NCI-H2171 (cell line): ENCODE measurements around the gene RXRA.
A peak's percentile ranks its signal among the peaks of the same experiment; 100 is the strongest.

Experiments used
- DNase-seq: peaks from one replicate; lab custom pipeline; 2025; lab: John Stamatoyannopoulos, UW

Gene RXRA

DNA sequence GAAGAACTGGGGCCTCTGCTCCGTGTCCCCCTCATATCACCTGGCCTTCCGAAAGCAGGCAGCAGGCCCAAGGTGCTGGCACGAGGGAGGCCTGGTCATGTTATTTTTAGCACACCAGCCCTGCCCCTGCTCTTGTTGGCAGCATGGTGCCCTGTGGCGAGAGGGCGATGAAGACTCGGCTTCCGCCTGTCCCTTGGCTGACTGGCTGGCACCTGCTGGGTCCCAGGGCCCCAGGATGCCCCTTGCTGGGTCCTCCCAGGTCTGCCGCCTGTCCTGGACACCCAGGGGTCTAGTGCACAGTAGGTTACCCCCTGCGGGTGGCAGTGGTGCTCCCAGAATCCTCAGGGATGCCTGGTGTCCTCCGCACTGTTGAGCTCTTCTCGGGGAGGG lies 77.0 kb downstream of the RXRA start:
- no peak for DNase-seq

DNA sequence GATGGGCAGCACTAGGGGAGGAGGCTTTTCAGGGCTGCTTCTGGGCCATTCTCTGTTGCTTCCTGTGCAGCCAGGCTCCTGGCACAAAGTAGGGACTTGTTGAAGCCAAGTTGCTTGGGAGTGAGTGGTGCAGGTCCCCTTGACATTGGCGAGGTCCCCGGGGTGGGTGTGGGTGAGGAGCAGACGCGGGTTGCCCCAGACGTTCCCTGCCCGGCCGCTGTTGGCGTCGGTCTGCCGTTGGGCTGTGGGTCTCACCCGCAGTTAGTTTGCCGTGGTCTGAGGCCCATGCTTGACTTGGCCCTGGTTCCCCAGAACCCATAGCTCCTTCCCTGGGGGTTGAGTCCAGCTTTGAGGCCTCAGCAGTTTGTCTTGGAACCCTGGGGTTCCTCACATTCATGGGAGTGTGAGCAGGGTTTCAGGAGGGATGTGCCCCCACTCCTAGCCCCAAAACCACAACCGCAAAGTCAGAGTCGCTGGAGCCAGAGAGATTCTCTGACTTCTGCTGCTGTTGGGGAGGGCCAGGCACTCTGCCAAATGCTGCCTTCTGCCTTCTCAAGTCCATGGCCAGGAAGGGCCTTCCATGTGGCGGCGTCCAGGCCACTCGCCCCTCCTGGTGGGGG lies 77.5 kb downstream of the RXRA start:
- no peak for DNase-seq

GRCh38 chr9:134404376-134405358 lies 78.4 kb downstream of the RXRA start:
- no peak for DNase-seq

DNA sequence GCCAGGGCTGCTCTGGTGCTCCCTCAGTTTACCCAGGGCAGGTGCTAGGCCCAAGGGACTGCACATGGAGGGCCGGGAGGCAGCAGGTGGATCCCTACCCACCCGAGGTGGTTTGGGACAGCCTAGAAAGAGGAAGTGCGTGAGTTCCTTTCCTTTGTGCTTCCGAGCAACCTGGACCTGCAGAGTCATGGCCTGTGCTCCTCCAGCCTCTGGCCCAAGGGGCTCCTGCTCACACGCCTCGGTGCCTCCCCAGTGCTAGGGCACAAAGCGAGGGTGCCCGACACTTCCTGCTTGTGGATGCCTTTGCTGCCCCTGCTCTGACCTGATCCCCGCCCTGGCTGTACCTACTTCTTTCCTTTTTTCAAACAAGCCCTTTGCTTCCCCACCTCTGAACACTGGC lies 79.3 kb downstream of the RXRA start:
- DNase-seq: no peak

GRCh38 chr9:134406366-134407120 lies 80.3 kb downstream of the RXRA start:
- no peak for DNase-seq

GRCh38 chr9:134407121-134407779 lies 81.0 kb downstream of the RXRA start:
- DNase-seq: peak; percentile 83

DNA sequence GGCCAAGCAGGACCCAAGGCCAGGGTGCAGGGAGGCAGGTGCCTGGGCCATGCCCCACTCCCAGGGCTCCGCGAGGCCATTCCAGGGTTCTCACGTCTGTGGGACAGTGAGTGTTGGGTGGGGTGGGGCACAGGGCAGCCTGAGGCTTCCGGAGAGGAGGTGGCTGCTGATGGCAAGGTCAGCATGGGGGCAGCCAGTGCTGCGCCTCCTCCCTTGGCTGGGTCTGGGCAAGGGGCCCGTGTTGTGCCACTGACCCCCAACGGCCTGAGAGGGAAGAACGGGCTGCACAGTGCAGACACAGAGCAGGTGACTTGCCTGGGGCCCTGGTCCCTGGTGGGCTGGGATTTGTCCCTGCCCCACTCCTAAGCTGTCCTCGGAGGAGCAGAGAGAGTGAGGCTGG lies 82.1 kb downstream of the RXRA start:
- DNase-seq: no peak

DNA sequence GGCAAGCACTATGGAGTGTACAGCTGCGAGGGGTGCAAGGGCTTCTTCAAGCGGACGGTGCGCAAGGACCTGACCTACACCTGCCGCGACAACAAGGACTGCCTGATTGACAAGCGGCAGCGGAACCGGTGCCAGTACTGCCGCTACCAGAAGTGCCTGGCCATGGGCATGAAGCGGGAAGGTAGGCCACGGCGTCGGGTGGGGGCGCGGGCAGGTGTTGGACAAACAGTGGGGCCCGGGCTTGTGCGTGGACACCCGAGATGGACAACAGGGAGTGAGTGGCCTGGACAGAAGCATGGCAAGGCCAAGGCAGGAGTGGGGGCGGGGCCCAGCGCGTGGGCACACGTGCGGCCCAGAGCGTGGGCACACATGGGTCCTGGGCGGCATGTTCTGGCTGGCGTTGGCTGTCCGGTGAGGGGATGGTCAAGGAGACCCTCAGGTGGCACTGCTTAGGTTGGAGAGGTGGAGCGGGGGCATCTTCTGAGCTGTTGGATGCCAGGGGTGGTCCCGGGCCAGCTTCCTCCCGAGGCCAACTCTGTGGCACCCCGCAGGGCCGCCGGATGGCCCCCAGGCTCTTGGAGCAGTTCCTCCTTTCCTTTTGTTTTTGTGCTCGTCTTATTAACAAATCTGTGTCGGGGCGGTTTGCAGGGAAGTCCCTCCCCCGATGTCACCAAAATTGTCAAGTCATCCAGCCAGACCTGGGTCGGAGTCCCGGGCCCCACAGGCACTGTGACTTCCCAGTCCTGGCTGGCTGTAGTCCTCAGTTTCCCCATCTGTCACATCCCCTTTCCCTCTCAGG lies 82.9 kb downstream of the RXRA start:
- DNase-seq: no peak

DNA sequence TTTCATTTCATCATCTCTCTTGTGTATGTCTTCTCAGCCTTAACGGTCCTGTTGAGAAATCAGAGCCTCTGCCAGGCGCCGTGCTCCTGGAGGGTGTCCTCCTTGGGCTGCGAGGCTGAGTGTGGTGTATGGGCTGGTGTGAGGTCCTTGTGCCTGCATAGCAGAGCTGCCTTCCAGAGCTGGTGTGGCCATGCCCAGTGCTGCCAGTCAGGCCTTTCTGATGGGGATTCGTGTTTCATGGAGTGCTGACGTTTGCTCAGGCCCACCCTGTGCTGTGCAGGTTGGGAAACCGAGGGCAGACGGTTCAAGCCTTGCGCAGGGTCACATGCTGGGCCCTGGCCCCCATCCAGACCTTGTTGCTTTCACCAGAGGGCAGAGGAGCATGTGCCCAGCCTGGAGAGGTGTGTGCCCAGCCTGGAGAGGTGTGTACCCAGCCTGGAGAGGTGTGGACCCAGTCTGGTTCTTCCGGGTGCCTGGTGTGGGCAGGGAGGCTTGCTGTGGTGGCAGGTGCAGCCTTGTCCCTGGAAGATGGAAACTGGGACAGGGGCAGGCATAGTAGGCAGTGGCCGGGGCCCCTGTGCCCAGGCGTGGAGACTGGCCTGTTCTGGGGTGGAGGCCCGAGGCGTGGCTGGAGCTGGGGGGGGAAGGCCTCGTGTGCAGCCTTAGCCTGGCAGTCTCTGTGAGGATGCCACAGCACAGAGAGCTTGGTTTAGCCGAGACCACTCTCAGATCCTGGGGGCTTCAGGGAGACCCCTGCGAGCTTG lies 84.0 kb downstream of the RXRA start:
- no peak for DNase-seq

DNA sequence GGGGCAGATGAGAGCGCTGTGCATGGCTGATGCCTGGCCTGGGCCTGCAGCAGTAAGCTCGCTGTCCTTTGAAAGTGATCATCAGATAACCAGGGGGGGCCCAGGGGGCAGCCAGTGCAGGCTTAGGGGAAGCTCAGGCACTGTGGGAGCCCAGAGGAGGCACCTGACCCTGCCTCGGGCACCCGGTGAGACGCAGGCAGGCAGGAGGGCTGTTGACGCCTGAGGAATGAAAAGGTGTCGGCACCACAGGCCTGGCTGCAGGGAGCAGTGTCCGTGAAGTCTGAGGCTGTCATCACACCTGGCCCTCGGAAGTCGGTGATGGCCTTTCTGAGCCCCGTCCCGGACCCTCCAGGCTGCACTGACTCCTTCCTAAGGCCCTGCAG lies 84.6 kb downstream of the RXRA start:
- DNase-seq: no peak

DNA sequence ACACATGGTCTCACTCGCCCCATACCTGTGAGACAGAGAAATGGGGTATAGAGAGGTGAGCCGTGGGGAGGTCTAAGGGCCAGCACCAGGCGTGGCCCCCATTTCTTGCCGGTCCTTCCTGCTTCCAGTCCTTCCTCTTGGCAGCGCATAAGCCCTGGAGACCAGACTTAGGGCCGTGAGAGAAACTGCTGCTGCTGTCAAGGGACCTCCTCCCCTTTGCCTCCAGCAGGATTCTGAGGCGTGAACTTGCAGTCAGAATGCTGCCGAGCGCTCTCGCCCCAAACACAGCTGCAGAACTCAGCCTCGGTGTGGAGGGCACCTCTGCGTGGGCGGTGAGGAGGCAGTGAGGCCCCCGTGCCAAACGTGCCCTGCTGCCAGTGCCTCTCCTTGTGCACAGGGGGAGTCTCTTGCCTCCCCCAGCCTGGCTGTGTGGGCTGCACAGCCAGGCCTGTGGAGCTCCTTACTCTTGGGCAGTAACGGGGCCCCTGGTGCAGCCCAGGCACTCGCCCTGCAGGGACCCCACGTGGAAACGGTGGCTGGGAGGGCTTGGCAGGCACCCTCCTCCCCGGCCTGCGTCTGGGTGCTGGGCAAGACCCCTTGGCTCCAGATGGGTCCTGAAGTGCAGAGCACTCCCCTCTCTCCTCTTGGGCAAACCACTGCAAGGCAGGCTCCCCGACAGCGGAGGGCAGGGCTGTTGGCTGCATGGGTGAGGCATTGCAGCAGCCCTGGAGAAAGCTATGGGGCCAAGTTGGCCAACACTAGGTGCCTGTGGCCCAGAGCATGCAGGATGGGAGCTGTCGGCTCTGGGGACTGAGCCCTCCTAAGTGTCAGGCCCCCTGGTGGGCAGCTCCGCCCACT lies 85.4 kb downstream of the RXRA start:
- DNase-seq: no peak

DNA sequence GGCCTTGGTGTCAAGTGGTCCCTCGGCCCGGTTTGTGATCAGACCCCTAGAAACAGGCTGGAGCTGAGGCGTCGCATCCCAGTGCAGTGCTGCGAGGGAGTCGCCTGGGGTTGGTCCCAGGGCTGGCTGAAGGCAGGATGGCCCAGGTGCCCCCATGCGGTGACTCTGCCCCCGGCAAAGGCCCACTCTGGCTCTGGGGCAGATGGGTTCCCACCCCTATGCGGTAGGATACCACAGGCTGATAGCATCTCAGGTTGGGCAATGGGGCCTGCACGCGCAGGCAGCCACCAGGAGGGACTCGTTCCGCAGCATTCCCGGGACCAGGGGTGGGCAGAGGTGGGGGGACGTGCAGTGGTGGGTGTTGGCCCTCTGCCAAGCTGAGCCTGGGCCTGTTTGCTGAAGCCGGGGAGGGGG lies 86.0 kb downstream of the RXRA start:
- no peak for DNase-seq

GRCh38 chr9:134413112-134413715 lies 87.0 kb downstream of the RXRA start:
- DNase-seq: no peak

DNA sequence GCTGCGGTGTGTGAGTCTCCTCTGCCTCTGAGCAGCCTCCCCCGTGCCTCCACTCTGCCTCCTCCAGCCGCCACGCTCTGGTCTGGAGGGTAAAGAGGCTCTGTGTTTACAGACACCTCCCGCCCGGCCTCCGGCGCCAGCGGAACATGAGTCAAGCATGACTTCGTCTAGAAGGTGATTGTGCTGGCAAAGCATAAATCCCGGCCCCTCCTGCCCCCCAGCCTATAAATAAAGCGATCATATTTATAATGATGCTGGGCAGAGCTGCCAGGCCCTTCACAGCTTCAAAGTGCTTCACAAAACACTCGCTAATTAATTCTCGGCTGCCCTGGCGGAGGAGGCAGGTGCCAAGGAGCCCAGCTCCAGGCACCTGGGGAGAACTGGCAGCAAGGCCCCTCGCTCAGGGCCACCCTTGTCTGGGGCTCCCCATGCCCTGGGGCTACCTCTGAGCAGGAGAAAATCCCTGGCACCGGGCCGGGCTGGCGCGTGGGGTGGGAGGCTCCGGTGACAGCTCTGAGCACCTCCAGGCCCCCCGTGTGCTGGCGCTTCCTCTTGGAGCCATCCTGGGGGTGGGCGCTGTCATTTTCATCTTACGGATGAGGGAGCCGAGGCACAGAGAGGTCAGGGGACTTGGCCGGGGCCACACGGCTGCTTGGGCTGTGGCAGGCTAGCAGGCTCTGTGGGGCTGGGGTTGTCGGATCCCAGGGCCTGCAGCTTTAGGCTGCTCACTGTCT lies 87.8 kb downstream of the RXRA start:
- DNase-seq: no peak

DNA sequence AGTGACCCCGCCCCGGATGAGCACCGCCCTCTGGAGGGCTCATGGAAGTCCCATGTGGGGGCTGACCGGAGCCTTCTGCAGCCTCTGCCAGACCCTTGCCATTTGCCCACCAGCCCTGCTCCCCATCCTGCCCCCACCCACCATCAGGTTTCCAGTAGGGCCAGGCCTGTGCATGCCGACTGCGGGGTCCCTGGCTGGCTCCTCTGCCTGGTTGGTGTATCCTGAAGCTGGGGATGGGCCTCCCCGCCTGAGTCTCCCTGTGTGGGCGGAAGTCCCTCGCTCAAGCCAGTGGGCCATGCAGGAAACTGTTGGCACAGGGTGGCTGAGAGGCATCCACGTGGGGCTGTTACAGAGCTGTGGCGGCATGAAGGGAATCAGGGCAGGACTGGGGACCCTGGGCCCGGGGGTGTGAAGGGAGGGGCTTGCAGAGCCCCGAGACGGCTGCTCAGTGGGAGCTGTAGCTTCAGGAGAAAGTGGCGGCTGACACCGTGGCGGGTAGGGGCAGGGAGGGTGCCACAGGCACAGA lies 88.7 kb downstream of the RXRA start:
- no peak for DNase-seq

GRCh38 chr9:134416385-134417015 lies 90.2 kb downstream of the RXRA start:
- no peak for DNase-seq

DNA sequence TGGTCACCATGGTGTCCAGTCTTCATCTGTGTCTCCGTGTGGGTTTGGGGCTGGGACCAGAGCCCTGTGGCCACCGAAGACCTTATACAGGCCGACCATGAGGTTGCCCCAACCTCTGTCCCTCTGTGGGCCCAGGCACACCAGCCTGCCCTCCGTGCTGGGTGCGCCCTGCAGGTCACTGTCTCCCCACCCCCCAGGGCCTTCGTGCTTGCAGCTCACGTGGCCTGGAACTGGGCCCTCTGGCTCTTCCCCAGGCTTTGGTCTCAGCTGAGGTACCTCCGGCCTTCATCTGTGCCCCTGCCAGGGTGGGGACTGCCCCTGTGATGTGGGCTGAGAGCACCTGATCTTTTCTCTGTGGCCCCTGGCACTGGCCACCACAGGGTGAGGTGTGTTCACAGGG lies 92.1 kb downstream of the RXRA start:
- no peak for DNase-seq
